Measurements from ENCODE around the gene ZMYND15. TPM values are rescaled to one million over a fixed set of nuclear protein-coding genes. Genes with fewer than 3 reads are reported as not detected.
A peak's percentile ranks its signal among the peaks of the same experiment; 100 is the strongest.

ZMYND15 gene
- total and polyA plus RNA-seq, 2 of the 13 experiments (the other 11 are each of a cell fraction or from before 2014, with no cell fraction given): 0.24 to 2.7 TPM

DNA sequence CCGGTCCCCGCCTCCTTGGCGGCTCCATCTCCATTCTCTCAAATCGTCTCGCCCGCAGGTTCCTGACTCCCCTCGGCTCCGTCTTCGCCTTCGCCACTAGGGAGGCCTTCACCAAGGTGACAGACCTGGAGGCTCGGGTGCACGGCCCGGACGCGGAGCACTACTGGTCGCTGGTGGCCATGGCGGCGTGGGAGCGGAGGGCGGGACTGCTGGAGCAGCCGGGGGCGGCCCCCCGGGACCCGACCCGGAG is 50.0 kb downstream of the ZMYND15 start:
- intact Hi-C loops (cut with micrococcal nuclease; ENCODE audit: unreplicated experiment): loop anchor here (2.0 kb wide), 1 partner anchor 31 kb away; no protein-coding TSS in a partner anchor
- in situ Hi-C loops (cut with HindIII; ENCODE audit: extremely low pct_ligation_motif_present, low pct_unique_long_range_greater_than_20kb): loop anchor here (10.0 kb wide), 1 partner anchor 55 kb away; the partner anchor contains the start of genes CXCL16, MED11 and ZMYND15
- peak overlapping the region; percentile 96 for H3K4me2 ChIP-seq (ENCODE audit: low read depth, low read length)
- ChIA-PET CTCF (ENCODE audit: low intra/inter-chr PET ratio, low total read pairs) (interaction anchor here (1.8 to 4.1 kb wide), 4 partner anchors 57 to 99 kb away, joined by 8 to 51 read pairs (median 10); partner anchors contain the start of genes ARRB2 and MED11), POLR2A (interaction anchor here (0.8 to 6.4 kb wide), 23 partner anchors 9 to 150 kb away, joined by 3 to 317 read pairs (median 7); partner anchors contain the start of genes ARRB2, CXCL16, MED11 and MINK1)
- no peak for DNase-seq (ENCODE audit: low spot score)
- 0% methylated on average over 5 of the region's 25 CpGs for WGBS (ENCODE audit: low lambda C conversion rate)
- H3K27ac ChIP-seq (ENCODE audit: extremely low read length, insufficient read depth, low read length): peak overlapping the region; percentile 96
- H3K9me3 ChIP-seq (ENCODE audit: low read length): no peaks in the 10 kb centered on the region
- peaks cover 15% of the 10 kb centered on the region for H3K79me2 ChIP-seq (ENCODE audit: insufficient read depth, low read length)
- H3K27me3 ChIP-seq (ENCODE audit: control insufficient read depth in 1 of 2, insufficient read depth in 2 of 2, low read length in 2 of 2): no peaks in the 10 kb centered on the region; a peak in 1 of 5 replicates
- peak overlapping the region; percentile 89 to 94 (median 91) for H3K4me3 ChIP-seq (replicated peaks in 1 of 3; ENCODE audit: insufficient read depth in 1 of 3, low read depth in 2 of 3, low read length in 3 of 3)
- H3K9ac ChIP-seq (ENCODE audit: insufficient read depth, low read depth, low read length): peak overlapping the region; percentile 97
- no peak overlapping the region for H2AFZ ChIP-seq (ENCODE audit: low read length)
- no peak for FAIRE-seq
- no peak for ATAC-seq
- H3K4me1 ChIP-seq (ENCODE audit: insufficient read depth, low read length): peaks cover 28% of the 10 kb centered on the region
- H4K20me1 ChIP-seq (ENCODE audit: insufficient read depth, low read length): no peaks in the 10 kb centered on the region
- H3K36me3 ChIP-seq (replicated peaks in 1 of 2; ENCODE audit: control insufficient read depth in 1 of 2, insufficient read depth in 2 of 2, low read length in 2 of 2): peaks cover 0 to 1% of the 10 kb centered on the region in 2 experiments; a peak in 3 of 5 replicates
- BruUV-seq (replicated peaks): no TSS peak
- TF ChIP-seq PPARG (CRISPR knock-in tag; conservative IDR thresholded peaks at IDR 0.05) (no peak), GPN1 (CRISPR knock-in tag; IDR thresholded peaks at IDR 0.05; ENCODE audit: borderline replicate concordance) (no peak), REXO4 (CRISPR knock-in tag; IDR thresholded peaks at IDR 0.05; ENCODE audit: borderline replicate concordance) (no peak), RFXANK (CRISPR knock-in tag; IDR thresholded peaks at IDR 0.05) (no peak), ZNF75D (CRISPR knock-in tag; IDR thresholded peaks at IDR 0.05; ENCODE audit: borderline replicate concordance) (no peak), YY1 (IDR thresholded peaks at IDR 0.05; ENCODE audit: insufficient read depth, insufficient replicate concordance, low read depth, low read length) (peak; percentile 72), RBAK (CRISPR knock-in tag; IDR thresholded peaks at IDR 0.05) (no peak), ZNF546 (CRISPR knock-in tag; conservative IDR thresholded peaks at IDR 0.05) (no peak), RXRA (CRISPR knock-in tag; IDR thresholded peaks at IDR 0.05) (no peak), ZNF776 (CRISPR knock-in tag; IDR thresholded peaks at IDR 0.05) (peak; percentile 18; the same call in 1 of the 2 replicates), ZNF772 (CRISPR knock-in tag; IDR thresholded peaks at IDR 0.05) (no peak), KDM5A (IDR thresholded peaks at IDR 0.05; ENCODE audit: borderline replicate concordance, low read length) (0 out of 2 replicates have a peak, but pooled peaks have one; percentile 55), GATAD2A (CRISPR knock-in tag; IDR thresholded peaks at IDR 0.05) (no peak), ZNF792 (CRISPR knock-in tag; IDR thresholded peaks at IDR 0.05) (no peak), RFX3 (CRISPR knock-in tag; IDR thresholded peaks at IDR 0.05) (no peak), PAF1 (CRISPR knock-in tag; IDR thresholded peaks at IDR 0.05) (no peak), ZNF556 (CRISPR knock-in tag; IDR thresholded peaks at IDR 0.05; ENCODE audit: borderline replicate concordance) (no peak), ZNF180 (CRISPR knock-in tag; IDR thresholded peaks at IDR 0.05; ENCODE audit: borderline replicate concordance, low read depth) (no peak)
- TF ChIP-seq, protein P1, sequence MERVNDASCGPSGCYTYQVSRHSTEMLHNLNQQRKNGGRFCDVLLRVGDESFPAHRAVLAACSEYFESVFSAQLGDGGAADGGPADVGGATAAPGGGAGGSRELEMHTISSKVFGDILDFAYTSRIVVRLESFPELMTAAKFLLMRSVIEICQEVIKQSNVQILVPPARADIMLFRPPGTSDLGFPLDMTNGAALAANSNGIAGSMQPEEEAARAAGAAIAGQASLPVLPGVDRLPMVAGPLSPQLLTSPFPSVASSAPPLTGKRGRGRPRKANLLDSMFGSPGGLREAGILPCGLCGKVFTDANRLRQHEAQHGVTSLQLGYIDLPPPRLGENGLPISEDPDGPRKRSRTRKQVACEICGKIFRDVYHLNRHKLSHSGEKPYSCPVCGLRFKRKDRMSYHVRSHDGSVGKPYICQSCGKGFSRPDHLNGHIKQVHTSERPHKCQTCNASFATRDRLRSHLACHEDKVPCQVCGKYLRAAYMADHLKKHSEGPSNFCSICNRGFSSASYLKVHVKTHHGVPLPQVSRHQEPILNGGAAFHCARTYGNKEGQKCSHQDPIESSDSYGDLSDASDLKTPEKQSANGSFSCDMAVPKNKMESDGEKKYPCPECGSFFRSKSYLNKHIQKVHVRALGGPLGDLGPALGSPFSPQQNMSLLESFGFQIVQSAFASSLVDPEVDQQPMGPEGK (CRISPR knock-in tag; IDR thresholded peaks at IDR 0.05): peak; percentile 35; the same call in 1 of the 2 replicates
- TF ChIP-seq, protein P2, sequence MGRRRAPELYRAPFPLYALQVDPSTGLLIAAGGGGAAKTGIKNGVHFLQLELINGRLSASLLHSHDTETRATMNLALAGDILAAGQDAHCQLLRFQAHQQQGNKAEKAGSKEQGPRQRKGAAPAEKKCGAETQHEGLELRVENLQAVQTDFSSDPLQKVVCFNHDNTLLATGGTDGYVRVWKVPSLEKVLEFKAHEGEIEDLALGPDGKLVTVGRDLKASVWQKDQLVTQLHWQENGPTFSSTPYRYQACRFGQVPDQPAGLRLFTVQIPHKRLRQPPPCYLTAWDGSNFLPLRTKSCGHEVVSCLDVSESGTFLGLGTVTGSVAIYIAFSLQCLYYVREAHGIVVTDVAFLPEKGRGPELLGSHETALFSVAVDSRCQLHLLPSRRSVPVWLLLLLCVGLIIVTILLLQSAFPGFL (CRISPR knock-in tag; IDR thresholded peaks at IDR 0.05): no peak
- TF ChIP-seq, protein P3, sequence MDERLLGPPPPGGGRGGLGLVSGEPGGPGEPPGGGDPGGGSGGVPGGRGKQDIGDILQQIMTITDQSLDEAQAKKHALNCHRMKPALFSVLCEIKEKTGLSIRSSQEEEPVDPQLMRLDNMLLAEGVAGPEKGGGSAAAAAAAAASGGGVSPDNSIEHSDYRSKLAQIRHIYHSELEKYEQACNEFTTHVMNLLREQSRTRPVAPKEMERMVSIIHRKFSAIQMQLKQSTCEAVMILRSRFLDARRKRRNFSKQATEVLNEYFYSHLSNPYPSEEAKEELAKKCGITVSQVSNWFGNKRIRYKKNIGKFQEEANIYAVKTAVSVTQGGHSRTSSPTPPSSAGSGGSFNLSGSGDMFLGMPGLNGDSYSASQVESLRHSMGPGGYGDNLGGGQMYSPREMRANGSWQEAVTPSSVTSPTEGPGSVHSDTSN (CRISPR knock-in tag; IDR thresholded peaks at IDR 0.05): no peak
- TF ChIP-seq, protein P4, sequence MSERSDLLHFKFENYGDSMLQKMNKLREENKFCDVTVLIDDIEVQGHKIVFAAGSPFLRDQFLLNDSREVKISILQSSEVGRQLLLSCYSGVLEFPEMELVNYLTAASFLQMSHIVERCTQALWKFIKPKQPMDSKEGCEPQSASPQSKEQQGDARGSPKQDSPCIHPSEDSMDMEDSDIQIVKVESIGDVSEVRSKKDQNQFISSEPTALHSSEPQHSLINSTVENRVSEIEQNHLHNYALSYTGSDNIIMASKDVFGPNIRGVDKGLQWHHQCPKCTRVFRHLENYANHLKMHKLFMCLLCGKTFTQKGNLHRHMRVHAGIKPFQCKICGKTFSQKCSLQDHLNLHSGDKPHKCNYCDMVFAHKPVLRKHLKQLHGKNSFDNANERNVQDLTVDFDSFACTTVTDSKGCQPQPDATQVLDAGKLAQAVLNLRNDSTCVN (CRISPR knock-in tag; IDR thresholded peaks at IDR 0.05; ENCODE audit: borderline replicate concordance): no peak
